KMS-11 (cell line): ENCODE data around the gene GPR132.

Source experiments
- H2AFZ ChIP-seq: fragments of 200-600 bp; sonication (generic); 2 replicates; pipeline ENCODE4 v1.6.1; 2016; ENCODE audit warnings: antibody characterized with exemption, mixed run types, low read depth
- H3K27ac ChIP-seq: fragments of 200-600 bp; sonication (generic); 2 replicates; pipeline ENCODE4 v1.6.1; 2016; ENCODE audit warnings: mild to moderate bottlenecking, mixed run types
- H3K27me3 ChIP-seq: fragments of 200-600 bp; sonication (generic); 2 replicates; pipeline ENCODE4 v1.6.1; 2017; ENCODE audit warnings: mild to moderate bottlenecking, low read depth, mixed run types, moderate library complexity; ENCODE audit not compliant: insufficient read depth
- H3K36me3 ChIP-seq: fragments of 200-600 bp; sonication (generic); 2 replicates; pipeline ENCODE4 v1.6.1; 2017; ENCODE audit warnings: mild to moderate bottlenecking, mixed run types; ENCODE audit not compliant: insufficient read depth
- H3K4me1 ChIP-seq: fragments of 200-600 bp; sonication (generic); 2 replicates; pipeline ENCODE4 v1.6.1; 2016; ENCODE audit warnings: mild to moderate bottlenecking, low read depth, mixed run types; ENCODE audit not compliant: poor library complexity, severe bottlenecking
- H3K4me2 ChIP-seq: fragments of 200-600 bp; sonication (generic); 2 replicates; pipeline ENCODE4 v1.7.0; 2016; ENCODE audit warnings: mild to moderate bottlenecking, mixed run types
- H3K4me3 ChIP-seq: fragments of 200-600 bp; sonication (generic); IDR thresholded peaks from 2 replicates; pipeline ENCODE4 v1.6.1; 2017; ENCODE audit warnings: low read depth, low read length, mixed read lengths; ENCODE audit not compliant: insufficient read depth
- H3K79me2 ChIP-seq: fragments of 200-600 bp; sonication (generic); 2 replicates; pipeline ENCODE4 v1.6.1; 2016; ENCODE audit warnings: low read depth, mixed run types; ENCODE audit not compliant: insufficient read depth
- H3K9ac ChIP-seq: fragments of 200-600 bp; sonication (generic); 2 replicates; pipeline ENCODE4 v1.6.1; 2016; ENCODE audit warnings: mild to moderate bottlenecking, mixed run types
- H4K20me1 ChIP-seq: fragments of 200-600 bp; sonication (generic); 2 replicates; pipeline ENCODE4 v1.6.1; 2016; ENCODE audit warnings: mild to moderate bottlenecking, mixed run types; ENCODE audit not compliant: insufficient read depth
- CTCF ChIP-seq: fragments of 200-600 bp; sonication (generic); conservative IDR thresholded peaks from 2 replicates; pipeline ENCODE4 v1.6.1; 2017; ENCODE audit warnings: low read depth, mild to moderate bottlenecking, antibody characterized with exemption, low read length, moderate library complexity, mixed read lengths

GPR132 gene

DNA sequence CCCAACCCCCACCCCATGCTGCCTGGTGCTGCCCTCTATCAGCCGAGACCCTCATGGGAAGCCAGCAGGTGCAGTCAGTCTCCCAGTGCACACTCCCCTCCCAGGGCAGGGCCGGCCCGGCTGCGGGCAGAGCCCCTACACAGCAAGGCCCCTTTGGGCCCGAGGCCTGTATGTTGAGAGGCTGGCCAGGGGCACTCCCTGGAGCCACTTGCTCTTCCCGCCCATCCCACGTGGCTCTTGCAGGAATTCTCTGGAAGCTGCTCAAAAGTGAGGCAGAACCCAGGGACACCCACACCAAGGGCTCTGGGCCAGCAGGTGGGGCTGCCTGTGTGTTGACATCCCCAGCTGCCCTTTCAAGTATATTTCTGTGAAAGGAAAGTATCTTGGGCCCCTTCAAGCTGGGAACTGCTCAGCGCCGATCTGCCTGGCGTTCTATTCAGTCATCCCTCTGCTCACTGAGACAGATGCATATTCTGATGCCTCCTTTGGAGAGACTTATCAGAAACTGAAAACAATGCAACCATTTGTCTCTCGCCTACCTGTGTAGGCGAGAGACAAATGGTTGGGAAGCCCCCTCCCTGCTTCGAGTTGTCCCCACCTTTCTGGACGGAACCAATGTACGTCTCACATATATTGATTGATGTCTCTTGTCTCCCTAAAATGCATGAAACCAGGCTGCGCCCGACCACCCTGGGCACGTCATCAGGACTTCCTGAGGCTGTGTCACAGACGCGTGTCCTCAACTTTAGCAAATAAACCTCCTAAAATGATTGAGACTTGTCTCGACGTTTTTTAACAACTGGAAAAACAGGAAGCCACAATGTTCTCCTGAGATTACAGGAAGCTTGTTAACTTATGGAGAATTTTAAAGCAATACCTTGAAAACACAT lies 6.0 kb downstream of the GPR132 start:
- Histone ChIP-seq H2AFZ (no peak overlapping the region), H3K4me2 (no peak overlapping the region), H3K27ac (no peak overlapping the region), H3K4me1 (no peaks in the 10 kb centered on the region), H3K4me3 (no peak overlapping the region), H3K27me3 (no peaks in the 10 kb centered on the region), H3K79me2 (no peaks in the 10 kb centered on the region), H3K9ac (no peak overlapping the region), H4K20me1 (no peaks in the 10 kb centered on the region), H3K36me3 (no peaks in the 10 kb centered on the region)
- TF ChIP-seq CTCF = no peak

GRCh38 chr14:105058521-105059034 lies 6.7 kb downstream of the GPR132 start:
- Histone ChIP-seq H3K4me2 (no peak overlapping the region), H3K27me3 (no peaks in the 10 kb centered on the region), H3K4me1 (no peaks in the 10 kb centered on the region), H3K9ac (no peak overlapping the region), H2AFZ (no peak overlapping the region), H3K4me3 (no peak overlapping the region), H3K27ac (no peak overlapping the region), H3K36me3 (no peaks in the 10 kb centered on the region), H3K79me2 (no peaks in the 10 kb centered on the region), H4K20me1 (no peaks in the 10 kb centered on the region)
- no peak for TF ChIP-seq CTCF

- Histone ChIP-seq H3K36me3 (no peaks in the 10 kb centered on the region), H3K4me1 (no peaks in the 10 kb centered on the region), H3K79me2 (no peaks in the 10 kb centered on the region), H3K27me3 (no peaks in the 10 kb centered on the region), H3K9ac (no peak overlapping the region), H4K20me1 (no peaks in the 10 kb centered on the region), H2AFZ (no peak overlapping the region), H3K27ac (no peak overlapping the region), H3K4me3 (no peak overlapping the region), H3K4me2 (no peak overlapping the region)
- no peak for TF ChIP-seq CTCF
Observed at GRCh38 chr14:105056303-105056831, 8.9 kb downstream of the GPR132 start.

DNA sequence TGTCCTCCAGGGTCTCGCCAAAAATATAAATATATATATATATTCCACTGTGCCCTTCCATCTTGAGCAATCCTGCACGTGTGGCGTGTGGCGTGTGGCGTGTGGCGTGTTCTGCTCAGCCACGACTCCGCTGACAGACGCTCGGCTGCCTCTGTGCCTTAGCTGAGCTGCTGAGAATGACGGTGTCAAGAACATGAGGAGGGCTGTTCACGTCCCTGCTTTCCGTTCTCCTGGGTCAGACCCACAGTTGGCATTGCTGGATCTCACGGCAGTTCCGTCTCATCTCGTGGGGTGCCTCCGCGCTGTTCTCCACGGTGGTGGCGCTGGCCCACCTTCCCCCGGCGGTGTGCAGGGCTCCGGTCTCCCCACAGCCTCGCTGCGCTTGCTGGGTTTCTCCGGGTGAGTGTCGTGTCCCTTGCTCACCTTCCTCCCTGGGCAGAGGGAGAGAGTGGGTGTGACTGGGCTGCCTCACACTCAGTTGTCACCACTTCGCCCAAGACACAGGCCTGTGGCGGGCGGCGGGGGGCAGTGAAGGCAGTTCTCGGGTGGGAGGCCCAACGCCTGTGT lies 9.4 kb downstream of the GPR132 start:
- Histone ChIP-seq H3K27ac (no peak overlapping the region), H3K4me1 (no peaks in the 10 kb centered on the region), H3K79me2 (no peaks in the 10 kb centered on the region), H4K20me1 (no peaks in the 10 kb centered on the region), H3K9ac (no peak overlapping the region), H3K27me3 (no peaks in the 10 kb centered on the region), H3K4me3 (no peak overlapping the region), H2AFZ (no peak overlapping the region), H3K4me2 (no peak overlapping the region), H3K36me3 (no peaks in the 10 kb centered on the region)
- no peak for TF ChIP-seq CTCF
